Measurements from ENCODE around the gene EPHX1.
A peak's percentile ranks its signal among the peaks of the same experiment; 100 is the strongest.

The EPHX1 gene

GRCh38 chr1:225844236-225845061, 34.5 kb downstream of the EPHX1 start:
- DNase-seq, result no peak

GRCh38 chr1:225845097-225845496, 35.2 kb downstream of the EPHX1 start:
- no peak for DNase-seq

DNA sequence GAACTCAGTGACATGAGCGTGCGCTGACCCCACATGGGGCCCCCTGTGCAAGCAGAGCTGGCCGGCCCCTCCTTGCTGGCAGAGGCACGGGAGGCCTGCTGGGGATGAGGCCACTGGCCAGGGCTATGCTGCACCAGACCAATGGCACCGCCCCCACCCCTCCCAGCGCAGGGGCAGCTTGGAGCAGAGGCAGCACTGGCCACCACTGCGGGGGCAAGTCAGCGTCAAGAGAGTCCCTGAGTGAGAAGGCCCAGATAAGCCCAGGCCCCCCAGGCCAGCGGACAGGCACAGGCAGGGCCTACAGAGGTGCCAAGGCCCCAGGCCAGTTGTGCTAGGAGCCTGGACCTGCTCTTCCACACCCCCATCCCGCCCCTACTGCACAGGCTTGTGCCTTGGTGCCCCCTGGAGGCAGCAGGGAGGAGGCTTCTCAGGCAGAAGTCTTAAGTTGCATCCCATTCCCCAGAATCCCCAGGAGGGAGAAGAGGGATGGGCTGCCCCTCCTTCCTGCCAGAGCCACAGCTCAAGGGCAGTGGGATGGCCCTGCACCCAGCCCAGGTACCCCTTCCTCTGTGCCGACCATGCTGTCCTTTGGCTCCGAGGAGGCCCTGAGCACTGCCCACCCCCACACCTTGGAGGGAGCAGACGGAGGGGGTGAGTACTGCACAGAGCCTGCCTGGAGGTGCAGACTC, 35.8 kb downstream of the EPHX1 start:
- DNase-seq, result peak; percentile 9

GRCh38 chr1:225846331-225847310, 36.7 kb downstream of the EPHX1 start:
- no peak for DNase-seq

GRCh38 chr1:225847610-225848009, 37.7 kb downstream of the EPHX1 start:
- DNase-seq, result no peak

- no peak for DNase-seq
Measured at GRCh38 chr1:225848030-225848955, 38.4 kb downstream of the EPHX1 start.

- no peak for DNase-seq
Measured at GRCh38 chr1:225849925-225850324, 40.0 kb downstream of the EPHX1 start.

- no peak for DNase-seq
Measured at GRCh38 chr1:225850370-225850769, 40.4 kb downstream of the EPHX1 start.

DNA sequence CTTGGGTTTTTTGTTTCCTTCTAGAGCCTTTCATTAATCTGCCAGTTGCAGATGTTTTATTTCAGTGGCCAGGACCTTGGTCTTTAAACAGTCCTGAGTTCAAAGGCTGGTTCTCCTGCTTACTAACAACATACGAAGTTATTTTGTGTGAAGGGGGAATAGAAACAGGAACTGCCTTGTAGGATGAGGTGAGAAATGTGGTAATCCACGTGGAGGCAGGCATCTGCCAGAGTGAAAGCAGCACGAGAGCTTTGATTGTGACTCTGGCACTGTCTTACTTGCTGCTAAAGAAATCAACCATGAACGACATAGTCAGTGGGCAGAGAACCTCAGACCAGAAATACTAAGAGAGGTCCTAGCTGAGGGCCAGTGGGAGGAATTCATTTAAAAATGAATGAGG, 41.9 kb downstream of the EPHX1 start:
- no peak for DNase-seq

DNA sequence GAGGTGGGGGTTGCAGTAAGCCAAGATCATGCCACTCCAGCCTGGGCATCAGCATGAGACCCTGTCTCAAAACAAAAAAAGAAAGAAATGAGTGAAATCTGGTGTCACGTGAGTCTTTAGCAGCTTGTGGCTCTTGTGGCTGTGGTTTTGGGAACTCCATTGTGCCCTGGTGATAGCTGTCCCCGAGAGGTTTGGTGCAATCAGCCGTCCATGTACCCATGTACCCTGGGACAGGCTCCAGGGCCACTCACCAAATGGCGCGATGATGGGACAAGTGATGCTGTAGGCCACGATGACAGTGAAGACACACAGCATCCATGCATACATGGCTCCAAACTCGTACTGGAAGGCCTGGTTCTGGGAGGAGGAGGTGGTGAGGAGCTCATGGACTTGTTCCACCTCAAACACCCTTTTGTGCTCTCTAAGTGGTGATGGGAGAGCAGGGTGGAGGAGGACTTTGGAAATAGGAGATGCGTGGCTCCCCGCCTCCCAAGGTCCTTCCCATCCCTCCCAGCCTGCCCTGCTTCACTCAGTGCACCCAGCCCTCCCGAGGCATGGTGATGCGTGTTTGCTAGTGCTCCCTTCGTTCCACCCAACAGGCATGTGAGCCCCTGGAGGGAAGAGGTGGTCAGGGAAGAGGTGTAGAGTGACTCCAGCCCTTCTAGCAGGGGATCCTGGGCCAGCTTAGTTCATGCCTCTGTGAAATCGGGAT, 42.6 kb downstream of the EPHX1 start:
- no peak for DNase-seq

DNA sequence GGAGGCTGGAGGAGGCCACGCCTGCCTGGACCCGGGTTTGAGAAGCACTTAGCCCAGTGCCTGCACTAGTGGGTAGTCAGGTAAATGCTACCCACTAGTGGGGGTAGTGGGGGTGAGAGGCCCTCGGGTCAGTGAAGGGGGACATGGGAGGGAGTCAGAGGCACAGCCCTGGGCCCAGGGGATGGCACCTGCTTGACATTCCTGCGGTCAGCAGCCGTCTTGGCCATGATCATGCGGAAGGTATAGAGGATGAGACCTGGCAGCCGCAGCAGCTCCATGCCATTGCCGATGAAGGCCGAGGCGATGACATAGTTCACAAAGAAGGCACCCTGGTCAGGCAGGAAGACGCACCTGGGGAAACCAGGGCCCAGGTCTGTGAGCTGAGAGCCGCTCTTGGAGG, 43.5 kb downstream of the EPHX1 start:
- DNase-seq, result no peak

DNA sequence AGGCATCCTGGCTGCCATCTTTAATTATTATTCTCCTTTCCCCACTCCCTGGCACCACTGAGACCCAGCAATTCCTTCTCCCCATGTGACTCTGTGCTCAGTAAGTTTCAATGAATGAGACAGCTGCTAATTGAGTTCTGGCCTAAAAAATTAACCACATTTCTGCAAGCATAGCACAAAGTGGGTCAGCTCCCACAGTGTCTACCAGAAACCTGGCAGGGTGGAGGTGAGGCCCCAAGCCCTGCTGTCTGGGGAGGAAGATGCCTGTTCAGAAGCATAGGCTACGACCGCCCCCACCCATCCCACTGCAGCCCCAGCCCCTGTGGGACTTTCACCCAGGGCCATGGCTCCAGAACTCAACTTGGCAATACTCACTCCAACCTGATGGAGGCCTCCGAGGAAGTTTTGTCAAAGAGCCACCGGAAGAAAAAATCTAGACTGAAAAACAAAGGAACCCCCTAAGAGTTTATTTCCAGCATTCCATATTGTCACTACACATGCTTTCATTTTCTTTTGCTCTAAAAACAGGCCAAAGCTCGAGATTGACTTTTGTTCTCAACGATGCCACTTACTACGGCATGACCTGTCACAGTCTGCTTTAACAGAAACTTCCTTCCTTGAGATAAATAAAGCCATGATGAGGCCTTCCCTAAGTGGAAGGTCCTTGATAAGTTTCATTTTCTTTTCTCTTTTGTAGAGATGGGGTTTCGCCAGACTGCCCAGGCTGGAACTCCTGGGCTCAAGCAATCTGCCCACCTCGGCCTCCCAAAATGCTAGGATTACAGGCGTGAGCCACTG, 45.8 kb downstream of the EPHX1 start:
- DNase-seq, result no peak

DNA sequence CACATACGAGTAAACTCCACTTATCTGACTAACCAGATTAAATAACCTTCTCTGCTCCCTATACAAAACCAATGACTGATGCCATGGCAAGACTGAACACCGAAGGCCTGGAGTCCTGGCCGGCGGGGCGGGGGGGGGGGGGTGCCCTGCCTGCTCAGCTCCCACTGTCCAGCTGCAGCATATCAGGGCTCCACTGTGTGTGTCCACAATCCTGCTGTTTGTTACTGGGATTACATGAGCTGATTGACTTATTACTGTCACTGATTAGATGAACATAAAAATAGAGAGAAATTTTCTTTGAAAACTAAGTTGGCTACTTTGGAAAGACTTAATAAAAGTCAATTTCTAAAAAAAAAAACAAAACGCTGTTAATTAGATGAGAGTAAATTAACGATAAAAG, 47.3 kb downstream of the EPHX1 start:
- DNase-seq, result no peak

- DNase-seq, result no peak
Measured at GRCh38 chr1:225859151-225859550, 49.2 kb downstream of the EPHX1 start.

GRCh38 chr1:225860107-225860506, 50.2 kb downstream of the EPHX1 start:
- DNase-seq, result no peak

- DNase-seq, result no peak
Measured at GRCh38 chr1:225860876-225861441, 51.0 kb downstream of the EPHX1 start.

DNA sequence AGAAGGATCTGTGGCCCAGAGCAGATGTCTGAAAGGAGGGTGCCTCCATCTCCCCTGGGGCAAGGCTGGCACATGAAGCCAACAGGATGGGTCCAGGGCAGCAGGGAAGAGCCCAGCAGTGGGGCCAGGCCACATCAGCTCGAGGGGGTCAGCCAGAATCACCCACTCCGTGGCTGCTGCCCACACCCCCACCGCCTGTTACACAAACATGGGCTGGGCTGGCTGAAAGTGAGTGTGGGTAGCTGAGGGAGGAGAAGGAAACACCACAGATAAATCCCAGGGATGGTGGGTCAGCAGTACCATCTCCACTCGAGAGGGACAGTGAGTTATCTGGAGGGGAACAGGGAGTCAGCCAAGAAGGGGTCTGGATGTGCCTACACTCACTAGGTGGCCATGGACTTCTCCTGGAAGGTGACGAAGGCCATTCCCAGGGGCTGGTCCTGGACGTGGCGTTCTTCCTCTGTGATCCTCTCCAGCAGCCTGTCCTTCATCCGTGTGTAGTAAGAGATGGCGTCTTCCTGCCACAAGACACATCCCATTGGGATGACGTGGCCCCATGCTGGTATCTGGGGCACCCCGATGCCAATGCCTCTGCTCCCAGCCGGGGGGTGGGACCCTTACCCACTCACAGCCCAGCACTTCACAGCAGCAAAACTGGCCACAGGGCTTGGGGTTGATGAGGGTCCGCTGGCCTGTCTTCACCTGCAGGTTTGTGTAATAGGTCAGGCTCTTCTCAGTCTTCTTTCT, 52.1 kb downstream of the EPHX1 start:
- DNase-seq, result no peak

DNA sequence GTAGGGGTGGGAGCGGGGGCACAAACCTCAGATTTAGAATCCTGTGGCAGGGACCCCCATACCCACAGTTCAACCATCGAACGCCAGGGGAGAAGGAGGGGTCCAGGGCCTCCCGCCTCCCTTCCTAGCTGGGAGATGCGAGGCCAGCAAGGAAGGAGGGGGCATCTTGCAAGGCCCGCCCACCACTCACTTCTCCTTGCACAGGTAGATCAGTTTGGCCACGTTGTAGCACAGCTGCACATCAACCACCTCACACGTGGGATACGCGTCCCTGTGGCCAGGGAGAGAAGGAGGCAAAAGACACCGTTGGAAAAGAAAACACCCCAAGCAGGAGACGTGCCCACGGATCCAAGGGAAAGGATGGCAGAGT, 52.6 kb downstream of the EPHX1 start:
- no peak for DNase-seq

- no peak for DNase-seq
Measured at GRCh38 chr1:225863167-225863566, 53.2 kb downstream of the EPHX1 start.

- DNase-seq, result no peak
Measured at GRCh38 chr1:225865514-225865913, 55.6 kb downstream of the EPHX1 start.

All from NK-92 treated with Interleukin-12 subunit alpha and Interleukin-12 subunit beta, amount 100 ng/mL, for 24 hours (cell line).